ENCODE data around the gene FYTTD1. TPM values are rescaled to one million over a fixed set of nuclear protein-coding genes. Genes with fewer than 3 reads are reported as not detected.

Gene FYTTD1
- total RNA-seq, 1 donor from 2014 or later = 89.1 TPM

GRCh38 chr3:197761784-197762183, 12.1 kb downstream of the FYTTD1 start:
- no peak for FAIRE-seq

GRCh38 chr3:197775317-197775716, 25.6 kb downstream of the FYTTD1 start:
- DNase-seq (ENCODE audit: low read depth) (no peak), FAIRE-seq (no peak)
- H2AFZ ChIP-seq (ENCODE audit: low read depth, low read length) = no peak overlapping the region
- Mint-ChIP-seq H3K4me3 (ENCODE audit: unreplicated experiment) (no peak overlapping the region), H3K27me3 (ENCODE audit: low read depth, unreplicated experiment) (no peaks in the 10 kb centered on the region), H3K36me3 (ENCODE audit: low read depth, unreplicated experiment) (peaks cover 26% of the 10 kb centered on the region), H3K27ac (ENCODE audit: unreplicated experiment) (no peak overlapping the region), H3K4me1 (ENCODE audit: low read depth, unreplicated experiment) (no peaks in the 10 kb centered on the region), H3K9me3 (ENCODE audit: unreplicated experiment) (no peaks in the 10 kb centered on the region)
- H3K4me3 ChIP-seq (ENCODE audit: insufficient read depth, low read depth, low read length) = no peak overlapping the region
- no peak for TF ChIP-seq CTCF (IDR thresholded peaks at IDR 0.05; ENCODE audit: insufficient read depth, low read depth, low read length)
- no peak for TF ChIP-seq EZH2 (IDR thresholded peaks at IDR 0.05; ENCODE audit: insufficient read depth, low read length)
- no peak overlapping the region for H3K27ac ChIP-seq (ENCODE audit: low read depth, low read length)
- H3K9ac ChIP-seq (ENCODE audit: low read length) = no peak overlapping the region
- no peaks in the 10 kb centered on the region for H3K27me3 ChIP-seq (ENCODE audit: insufficient read depth, low read length)
- H3K36me3 ChIP-seq (ENCODE audit: insufficient read depth, low read length) = peaks cover 50% of the 10 kb centered on the region
- H4K20me1 ChIP-seq (ENCODE audit: insufficient read depth, low read length) = peaks cover 7% of the 10 kb centered on the region
- no peaks in the 10 kb centered on the region for H3K4me1 ChIP-seq (ENCODE audit: insufficient read depth, low read length)
- no peak overlapping the region for H3K4me2 ChIP-seq (ENCODE audit: low read length)
- H3K9me3 ChIP-seq (ENCODE audit: insufficient read depth, low read depth, low read length) = no peaks in the 10 kb centered on the region
- H3K79me2 ChIP-seq (ENCODE audit: insufficient read depth, low read length) = no peaks in the 10 kb centered on the region

More at GRCh38 chr3:197761784-197762183, 12.1 kb downstream of the FYTTD1 start:
- Histone ChIP-seq H4K20me1 (ENCODE audit: insufficient read depth, low read length) (peaks cover 50% of the 10 kb centered on the region), H3K4me1 (ENCODE audit: insufficient read depth, low read length) (no peaks in the 10 kb centered on the region), H3K79me2 (ENCODE audit: insufficient read depth, low read length) (peaks cover 58% of the 10 kb centered on the region), H3K36me3 (ENCODE audit: insufficient read depth, low read length) (peaks cover 21% of the 10 kb centered on the region), H3K4me3 (ENCODE audit: insufficient read depth, low read depth, low read length) (no peak overlapping the region), H3K9me3 (ENCODE audit: insufficient read depth, low read depth, low read length) (no peaks in the 10 kb centered on the region), H2AFZ (ENCODE audit: low read depth, low read length) (no peak overlapping the region), H3K9ac (ENCODE audit: low read length) (no peak overlapping the region), H3K4me2 (ENCODE audit: low read length) (no peak overlapping the region), H3K27me3 (ENCODE audit: insufficient read depth, low read length) (no peaks in the 10 kb centered on the region), H3K27ac (ENCODE audit: low read depth, low read length) (no peak overlapping the region)
- Mint-ChIP-seq H3K27me3 (ENCODE audit: low read depth, unreplicated experiment) (no peaks in the 10 kb centered on the region), H3K9me3 (ENCODE audit: unreplicated experiment) (no peaks in the 10 kb centered on the region), H3K4me3 (ENCODE audit: unreplicated experiment) (no peak overlapping the region), H3K27ac (ENCODE audit: unreplicated experiment) (no peak overlapping the region), H3K36me3 (ENCODE audit: low read depth, unreplicated experiment) (peaks cover 7% of the 10 kb centered on the region), H3K4me1 (ENCODE audit: low read depth, unreplicated experiment) (no peaks in the 10 kb centered on the region)
- no peak for DNase-seq (ENCODE audit: low read depth)
- TF ChIP-seq EZH2 (IDR thresholded peaks at IDR 0.05; ENCODE audit: insufficient read depth, low read length) (no peak), CTCF (IDR thresholded peaks at IDR 0.05; ENCODE audit: insufficient read depth, low read depth, low read length) (no peak)

- H3K9me3 Mint-ChIP-seq (ENCODE audit: unreplicated experiment) = no peaks in the 10 kb centered on the region
- no peak overlapping the region for H3K27ac Mint-ChIP-seq (ENCODE audit: unreplicated experiment)
- H3K4me1 ChIP-seq (ENCODE audit: insufficient read depth, low read length) = no peaks in the 10 kb centered on the region
- no peak overlapping the region for H2AFZ ChIP-seq (ENCODE audit: low read depth, low read length)
- H3K4me1 Mint-ChIP-seq (ENCODE audit: low read depth, unreplicated experiment) = no peaks in the 10 kb centered on the region
- TF ChIP-seq CTCF (IDR thresholded peaks at IDR 0.05; ENCODE audit: insufficient read depth, low read depth, low read length) (no peak), EZH2 (IDR thresholded peaks at IDR 0.05; ENCODE audit: insufficient read depth, low read length) (no peak)
- no peak for DNase-seq (ENCODE audit: low read depth)
- no peak overlapping the region for H3K4me2 ChIP-seq (ENCODE audit: low read length)
- no peak overlapping the region for H3K27ac ChIP-seq (ENCODE audit: low read depth, low read length)
- H4K20me1 ChIP-seq (ENCODE audit: insufficient read depth, low read length) = peaks cover 3% of the 10 kb centered on the region
- peaks cover 29% of the 10 kb centered on the region for H3K36me3 ChIP-seq (ENCODE audit: insufficient read depth, low read length)
- no peaks in the 10 kb centered on the region for H3K79me2 ChIP-seq (ENCODE audit: insufficient read depth, low read length)
- H3K9ac ChIP-seq (ENCODE audit: low read length) = no peak overlapping the region
- FAIRE-seq = no peak
- no peaks in the 10 kb centered on the region for H3K27me3 ChIP-seq (ENCODE audit: insufficient read depth, low read length)
- H3K27me3 Mint-ChIP-seq (ENCODE audit: low read depth, unreplicated experiment) = no peaks in the 10 kb centered on the region
- no peak overlapping the region for H3K4me3 ChIP-seq (ENCODE audit: insufficient read depth, low read depth, low read length)
- no peak overlapping the region for H3K4me3 Mint-ChIP-seq (ENCODE audit: unreplicated experiment)
- no peaks in the 10 kb centered on the region for H3K9me3 ChIP-seq (ENCODE audit: insufficient read depth, low read depth, low read length)
- peaks cover 13% of the 10 kb centered on the region for H3K36me3 Mint-ChIP-seq (ENCODE audit: low read depth, unreplicated experiment)
Measured at GRCh38 chr3:197782230-197782629, 32.5 kb downstream of the FYTTD1 start.
